Measurements from ENCODE around the gene EARS2.
A peak's percentile ranks its signal among the peaks of the same experiment; 100 is the strongest.
"Not testable (repeated sequence)": the region's sequence is repeated elsewhere in the genome, so short reads cannot be mapped to it uniquely, and the experiment has no call there.

The EARS2 gene

DNA sequence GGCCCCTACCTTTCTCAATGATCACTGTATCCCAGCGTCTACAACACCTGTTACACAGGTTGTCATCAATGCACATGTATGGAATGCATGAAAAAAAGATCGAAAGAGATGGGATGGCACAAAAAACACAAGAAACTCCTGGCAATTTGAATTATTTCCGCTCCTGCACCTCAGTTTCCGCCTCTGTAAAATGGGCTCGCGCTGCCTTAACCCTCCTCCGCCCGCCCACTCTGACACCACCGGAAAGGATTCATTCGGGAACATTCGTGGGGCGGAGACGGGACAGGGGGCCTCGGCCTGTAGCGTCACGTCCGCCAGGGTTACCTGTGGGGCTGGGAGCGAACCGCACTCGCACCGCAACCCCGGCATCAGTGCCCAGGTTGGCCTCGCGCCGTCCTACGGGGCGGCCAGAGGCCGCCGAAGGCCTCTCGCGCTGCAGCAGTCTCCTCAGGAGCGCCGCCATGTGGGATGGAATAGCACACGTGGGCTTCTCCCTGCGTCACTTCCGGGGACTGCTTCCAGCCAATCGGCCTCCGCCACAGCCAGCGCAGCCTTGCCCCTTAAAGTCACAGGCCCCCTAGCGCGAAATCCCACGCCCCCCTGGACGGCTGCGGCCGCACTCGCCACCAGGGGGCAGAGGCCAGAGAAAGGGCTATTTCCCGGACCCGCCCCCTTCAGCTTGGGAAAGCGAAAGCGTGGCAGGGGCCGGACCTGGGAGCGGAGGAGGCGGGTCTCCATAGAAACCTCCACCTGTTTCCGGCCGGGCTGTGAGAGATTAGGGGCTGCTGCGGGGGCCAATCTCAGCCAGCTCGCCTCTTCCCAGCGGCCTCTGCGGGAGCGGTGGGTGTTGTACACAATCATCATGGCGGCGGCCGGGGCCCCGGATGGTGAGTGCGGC, at the start of gene EARS2, which contains the start of gene UBFD1:
EARS2 (minus strand) TSS at position 470 of the 898 bp plus-strand sequence; CDS start at position 463, 7 bp downstream.
UBFD1 (plus strand) TSS at position 847 of the 898 bp plus-strand sequence; CDS start at position 863, 16 bp downstream.
- peak in 1 of 2 experiments; percentile 85 for DNase-seq

DNA sequence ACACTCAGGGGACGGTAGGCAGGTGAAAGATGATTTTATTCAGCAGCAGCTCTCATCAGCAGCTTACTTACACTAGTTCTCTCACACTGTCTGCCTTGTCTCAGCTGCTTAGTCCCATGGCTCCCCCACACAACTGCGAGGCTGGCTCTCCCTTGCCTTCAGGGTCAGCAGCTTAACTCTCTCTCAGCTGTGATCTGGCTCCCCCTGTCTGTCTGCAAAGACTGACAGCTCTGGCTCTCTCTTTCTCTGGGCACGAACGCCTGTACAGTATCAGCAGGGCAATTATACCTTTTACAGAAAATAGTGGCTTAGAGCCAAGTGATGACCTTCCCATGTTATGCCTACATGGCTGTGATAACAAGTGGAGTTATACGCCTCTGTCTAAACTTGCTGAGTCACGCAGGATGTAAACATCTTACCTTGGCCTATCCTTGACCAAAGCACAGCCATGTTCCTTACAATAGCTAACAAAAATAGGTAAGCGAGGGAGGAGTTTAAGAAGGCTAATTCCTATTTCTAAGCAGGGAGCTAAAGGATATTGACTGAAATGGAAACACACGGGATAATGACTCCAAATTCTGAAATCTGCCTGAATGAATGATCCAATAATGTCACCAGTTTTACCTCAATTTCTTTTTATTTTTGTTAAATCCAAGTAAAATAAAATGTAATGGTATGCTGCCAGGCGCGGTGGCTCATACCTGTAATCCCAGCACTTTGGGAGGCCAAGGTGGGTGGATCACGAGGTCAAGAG, 40.0 kb upstream of the EARS2 start:
- no peak for DNase-seq

GRCh38 chr16:23595951-23596720, 39.0 kb upstream of the EARS2 start, which contains the start of gene NDUFAB1:
Gene NDUFAB1, minus strand, starts transcription at chr16:23596316. Its CDS starts 26 bp downstream, at chr16:23596290.
- peak in 1 of 2 experiments; percentile 37 for DNase-seq

- no peak for DNase-seq
These were observed 38.2 kb upstream of the EARS2 start for GRCh38 chr16:23595246-23595950.

- no peak for DNase-seq
These were observed 37.0 kb upstream of the EARS2 start for GRCh38 chr16:23594186-23594585.

GRCh38 chr16:23590181-23590580, 33.0 kb upstream of the EARS2 start:
- no peak for DNase-seq

GRCh38 chr16:23587726-23588125, 30.6 kb upstream of the EARS2 start:
- DNase-seq: no peak

GRCh38 chr16:23584186-23585076, 27.3 kb upstream of the EARS2 start:
- DNase-seq: no peak

- DNase-seq: not testable (repeated sequence)
These were observed 26.1 kb upstream of the EARS2 start for GRCh38 chr16:23583271-23583670.

DNA sequence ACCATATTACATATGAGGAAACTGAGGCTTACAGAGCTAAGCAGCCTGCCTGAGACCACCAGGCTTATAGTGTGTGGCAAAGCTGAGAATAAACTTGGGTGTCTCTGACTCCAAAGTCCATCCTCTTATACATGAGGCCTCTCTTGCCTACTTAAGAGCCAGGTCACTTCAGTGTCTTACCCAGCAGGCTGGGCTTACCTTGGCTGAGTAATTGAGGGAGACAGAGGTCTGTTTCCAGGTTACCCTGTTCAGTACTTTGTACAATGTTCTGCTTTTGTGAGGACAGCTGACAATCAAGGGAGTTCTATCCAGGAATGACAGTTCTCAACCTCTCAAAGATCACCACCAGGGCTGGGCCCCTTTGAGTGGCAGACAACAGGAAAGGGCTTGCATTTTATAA, 24.6 kb upstream of the EARS2 start:
- DNase-seq: no peak

DNA sequence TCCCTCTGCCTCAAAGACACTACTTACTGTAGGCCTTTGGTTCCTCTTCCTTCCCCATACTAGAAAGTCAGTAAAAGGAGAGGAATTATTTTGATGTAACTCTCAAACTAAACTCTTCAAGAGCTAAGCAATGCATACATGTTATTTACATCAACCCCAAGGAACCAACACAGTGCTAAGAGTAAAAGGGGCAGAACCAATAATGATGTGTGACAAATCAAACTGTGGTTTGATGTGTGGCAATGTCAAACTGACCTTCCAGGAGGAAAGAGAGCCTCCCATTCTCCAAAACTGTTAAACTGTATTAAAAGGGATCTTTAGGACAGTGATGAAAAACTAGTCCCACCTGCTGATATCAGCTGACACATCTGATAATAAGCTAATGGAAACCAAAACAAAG, 23.2 kb upstream of the EARS2 start:
- no peak for DNase-seq

- no peak for DNase-seq
These were observed 22.2 kb upstream of the EARS2 start for GRCh38 chr16:23579371-23579770.

DNA sequence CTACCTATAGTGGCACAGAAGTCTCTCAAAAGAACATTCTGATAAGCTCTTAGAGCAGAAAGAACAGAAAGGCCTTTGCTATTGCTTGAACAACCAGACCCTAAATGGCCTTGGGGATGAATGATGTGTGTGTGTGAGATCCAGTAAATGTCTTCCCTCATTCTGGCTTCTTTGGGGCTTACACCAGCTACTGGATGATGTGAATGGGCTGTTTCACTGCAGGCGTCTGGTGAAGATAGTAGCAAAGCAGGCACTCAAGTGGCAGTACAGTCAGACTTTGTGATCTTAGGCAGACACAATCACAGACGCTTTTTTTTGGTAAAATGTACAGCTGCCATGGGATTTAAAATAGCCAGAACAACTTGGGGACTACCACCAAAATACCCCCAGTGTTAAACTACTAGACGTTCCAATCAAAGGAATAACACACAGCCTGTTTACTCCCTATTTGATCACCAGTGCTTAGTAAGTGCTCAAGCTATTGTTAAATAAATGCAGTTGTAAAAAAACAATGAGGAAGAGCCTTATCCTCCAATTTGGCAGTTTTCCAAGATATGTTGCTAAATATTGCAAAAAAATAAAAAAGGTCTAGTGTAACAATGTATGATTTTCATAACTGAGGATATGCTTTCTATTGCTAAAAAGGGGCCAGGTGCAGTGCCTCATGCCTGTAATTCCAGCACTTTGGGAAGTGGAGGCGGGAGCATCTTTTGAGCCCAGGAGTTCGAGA, 21.1 kb upstream of the EARS2 start:
- no peak for DNase-seq

DNA sequence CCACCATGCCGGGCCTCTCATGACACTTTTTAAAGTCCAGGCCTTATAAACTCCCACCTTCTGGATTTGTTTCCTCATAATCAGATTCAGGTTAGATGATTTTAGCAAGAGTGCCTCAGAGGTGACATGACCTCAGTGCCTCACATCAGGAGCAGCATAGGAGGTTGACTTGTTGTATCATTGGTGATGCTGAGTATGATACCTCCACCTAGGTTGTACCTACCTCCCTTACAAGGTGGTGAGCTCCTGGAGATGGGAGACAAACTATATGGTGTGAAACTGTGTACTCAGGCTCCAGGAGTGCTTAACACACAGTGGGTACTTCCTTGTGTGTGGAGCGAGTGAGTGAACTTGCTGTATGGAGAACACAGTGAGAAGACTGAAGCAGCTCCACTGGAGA, 20.3 kb upstream of the EARS2 start:
- no peak for DNase-seq

DNA sequence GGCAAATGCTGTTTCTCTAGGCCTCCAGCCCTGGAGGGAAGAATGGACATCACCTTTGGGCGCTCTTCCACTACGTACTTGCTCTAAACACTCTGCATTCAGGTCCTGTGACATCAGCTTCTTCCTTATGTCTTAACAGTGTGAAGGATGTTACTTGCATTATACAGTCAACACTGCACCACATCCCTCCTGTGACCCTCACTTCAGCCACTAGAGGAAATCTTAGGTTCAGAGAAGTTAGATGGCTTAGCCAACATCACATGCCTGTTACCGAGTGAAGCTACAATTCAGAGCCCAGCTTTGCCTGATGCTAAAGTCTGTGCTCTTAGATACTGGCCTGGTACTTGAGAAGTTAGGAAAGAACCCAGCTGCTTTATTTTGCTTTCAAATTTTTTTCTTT, 18.7 kb upstream of the EARS2 start:
- no peak for DNase-seq

DNA sequence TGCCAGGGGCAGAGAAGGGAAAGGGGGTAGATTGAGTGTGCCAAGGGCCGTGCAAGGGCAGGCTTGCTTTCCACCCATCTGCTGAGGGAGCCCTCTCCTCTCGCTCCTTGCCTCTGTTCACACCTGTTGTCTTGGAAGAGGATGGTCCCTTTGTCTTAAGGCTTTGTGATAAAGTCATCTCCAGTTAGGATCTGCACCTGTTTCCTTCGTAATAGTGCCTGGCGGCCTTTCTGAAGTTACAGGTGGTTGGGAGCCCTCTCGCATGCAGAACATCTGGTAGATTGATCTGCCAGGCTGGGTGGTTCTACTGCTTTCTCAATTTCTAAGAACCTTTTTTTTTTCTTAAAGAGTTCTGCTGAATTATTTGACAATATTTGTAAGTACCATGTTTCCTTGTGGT, 16.7 kb upstream of the EARS2 start:
- DNase-seq: no peak

DNA sequence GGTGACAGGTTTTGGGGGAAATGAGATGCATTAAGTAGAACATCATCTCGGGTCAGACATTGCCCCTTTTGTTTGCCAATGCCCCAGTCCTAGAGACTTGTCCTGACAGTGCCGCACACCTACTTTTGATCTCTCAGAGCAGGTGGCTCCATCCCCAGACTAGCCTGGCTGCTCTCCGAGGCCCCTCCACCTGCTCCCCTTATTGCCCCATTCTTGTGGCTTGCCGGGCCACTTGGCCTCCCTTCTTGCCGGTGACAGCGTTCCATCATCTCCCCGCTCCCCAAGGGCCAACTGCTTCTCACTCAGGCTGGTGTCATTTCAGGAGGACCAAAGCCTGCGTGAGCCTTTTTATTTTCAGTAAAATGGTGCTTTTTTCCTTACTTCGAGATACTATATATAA, 15.2 kb upstream of the EARS2 start:
- DNase-seq: no peak

- no peak for DNase-seq
These were observed 14.7 kb upstream of the EARS2 start for GRCh38 chr16:23571895-23572294.

DNA sequence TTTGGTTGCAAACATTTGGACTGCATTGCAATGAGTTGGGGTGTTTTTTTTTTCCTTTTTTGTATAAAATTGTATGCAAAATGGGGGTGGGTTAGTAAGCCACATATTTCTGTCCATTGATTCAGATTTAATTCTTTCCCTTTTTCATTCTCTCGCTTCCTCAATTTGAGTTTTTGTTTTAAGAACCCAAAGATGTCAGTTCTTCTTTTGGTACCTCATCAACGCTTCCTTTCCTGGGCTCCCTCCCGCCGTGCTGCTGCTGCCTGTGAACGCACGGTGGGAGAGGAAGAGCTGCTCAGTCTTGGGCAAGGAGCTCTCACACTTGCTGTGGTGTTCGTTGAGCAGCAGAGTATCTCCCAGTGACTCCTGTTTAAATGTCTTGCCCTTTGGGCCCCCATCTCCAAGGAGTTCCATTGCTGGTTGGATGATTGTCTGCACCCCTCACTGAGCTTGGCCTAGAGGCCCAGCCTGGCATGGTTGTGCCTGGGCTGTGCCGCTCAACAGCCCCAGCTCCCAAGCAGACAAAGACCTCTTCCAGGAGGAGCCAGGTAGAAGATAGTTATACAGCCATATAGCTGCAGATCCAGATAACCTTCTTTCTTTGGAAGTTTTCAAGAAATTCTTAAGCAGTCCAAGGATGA, 14.0 kb upstream of the EARS2 start:
- no peak for DNase-seq

DNA sequence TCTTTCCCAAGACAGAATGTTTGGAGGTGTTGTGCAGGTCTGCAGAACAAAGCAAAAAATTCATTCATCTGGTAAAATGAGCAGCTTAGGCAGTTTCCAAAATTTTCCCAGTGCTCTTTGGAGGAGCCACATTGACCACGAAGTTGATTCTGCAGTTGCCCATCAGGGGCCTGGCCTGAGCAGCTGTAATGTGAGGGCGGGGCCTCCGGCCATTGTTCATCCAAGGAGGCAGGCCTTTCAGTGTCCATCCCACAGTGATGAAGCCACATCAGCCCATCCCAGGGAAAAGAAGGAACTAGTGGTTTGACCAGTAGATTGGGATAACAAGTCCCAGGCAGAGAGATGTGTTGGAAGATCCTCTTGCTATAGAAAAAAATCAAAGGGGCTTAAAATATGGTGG, 10.5 kb upstream of the EARS2 start:
- DNase-seq: no peak
